ENCODE results near the gene CD55.
"Not testable (repeated sequence)": the region's sequence is repeated elsewhere in the genome, so short reads cannot be mapped to it uniquely, and the experiment has no call there.

DNA sequence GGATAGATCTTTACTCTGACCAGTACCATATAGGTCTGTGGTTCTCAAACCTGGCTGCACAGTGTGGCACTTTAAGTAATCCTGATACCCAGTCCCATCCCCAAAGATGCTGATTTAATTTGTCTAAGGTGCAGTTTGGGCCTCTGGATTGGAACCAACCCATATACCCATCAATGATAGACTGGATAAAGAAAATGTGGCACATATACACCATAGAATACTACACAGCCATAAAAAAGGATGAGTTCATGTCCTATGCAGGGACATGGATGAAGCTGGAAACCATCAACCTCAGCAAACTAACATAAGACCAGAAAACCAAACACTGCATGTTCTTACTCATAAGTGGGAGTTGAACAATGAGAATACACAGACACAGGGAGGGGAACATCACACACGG lies 1.4 kb upstream of the CD55 start:
- TF ChIP-seq POLR2A (IDR thresholded peaks at IDR 0.05; ENCODE audit: borderline replicate concordance, extremely low read depth, insufficient read depth, insufficient read length); SIN3A (IDR thresholded peaks at IDR 0.05; ENCODE audit: low read depth); RAD21 (IDR thresholded peaks at IDR 0.05; ENCODE audit: low read depth); CEBPB (IDR thresholded peaks at IDR 0.05; ENCODE audit: low read depth); EZH2phosphoT487 (IDR thresholded peaks at IDR 0.05; ENCODE audit: borderline replicate concordance); FOSL1 (IDR thresholded peaks at IDR 0.05; ENCODE audit: low read depth): not testable (repeated sequence)
- TF ChIP-seq, protein P1, sequence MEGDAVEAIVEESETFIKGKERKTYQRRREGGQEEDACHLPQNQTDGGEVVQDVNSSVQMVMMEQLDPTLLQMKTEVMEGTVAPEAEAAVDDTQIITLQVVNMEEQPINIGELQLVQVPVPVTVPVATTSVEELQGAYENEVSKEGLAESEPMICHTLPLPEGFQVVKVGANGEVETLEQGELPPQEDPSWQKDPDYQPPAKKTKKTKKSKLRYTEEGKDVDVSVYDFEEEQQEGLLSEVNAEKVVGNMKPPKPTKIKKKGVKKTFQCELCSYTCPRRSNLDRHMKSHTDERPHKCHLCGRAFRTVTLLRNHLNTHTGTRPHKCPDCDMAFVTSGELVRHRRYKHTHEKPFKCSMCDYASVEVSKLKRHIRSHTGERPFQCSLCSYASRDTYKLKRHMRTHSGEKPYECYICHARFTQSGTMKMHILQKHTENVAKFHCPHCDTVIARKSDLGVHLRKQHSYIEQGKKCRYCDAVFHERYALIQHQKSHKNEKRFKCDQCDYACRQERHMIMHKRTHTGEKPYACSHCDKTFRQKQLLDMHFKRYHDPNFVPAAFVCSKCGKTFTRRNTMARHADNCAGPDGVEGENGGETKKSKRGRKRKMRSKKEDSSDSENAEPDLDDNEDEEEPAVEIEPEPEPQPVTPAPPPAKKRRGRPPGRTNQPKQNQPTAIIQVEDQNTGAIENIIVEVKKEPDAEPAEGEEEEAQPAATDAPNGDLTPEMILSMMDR (IDR thresholded peaks at IDR 0.05 in 2 of 3, conservative IDR thresholded peaks at IDR 0.05 in 1 of 3; ENCODE audit: borderline replicate concordance in 1 of 3, insufficient read depth in 1 of 3, low read depth in 2 of 3, low read length in 2 of 3): not testable (repeated sequence)
